AG09309 (cell line): ENCODE data around the gene YBEY.
A peak's percentile ranks its signal among the peaks of the same experiment; 100 is the strongest.

ENCODE experiments used
- DNase-seq: peaks from one replicate; pipeline ENCODE4 v3.0.0-alpha.2; 2010; ENCODE audit warnings: low read depth
- H3K4me3 ChIP-seq: 2 replicates; pipeline ENCODE4 v1.5.1; 2011; ENCODE audit warnings: mild to moderate bottlenecking, low read depth, low read length, moderate library complexity; ENCODE audit not compliant: control insufficient read depth
- TF ChIP-seq, protein P1 (sequence below): IDR thresholded peaks from 2 replicates; pipeline ENCODE4 v1.5.1; 2011; ENCODE audit warnings: mild to moderate bottlenecking, low read depth, low read length, inconsistent platforms; ENCODE audit not compliant: insufficient read depth, control insufficient read depth; ENCODE audit errors: missing control alignments

The YBEY gene

GRCh38 chr21:46287541-46287940, 1.4 kb downstream of the YBEY start:
- TF ChIP-seq, protein P1, sequence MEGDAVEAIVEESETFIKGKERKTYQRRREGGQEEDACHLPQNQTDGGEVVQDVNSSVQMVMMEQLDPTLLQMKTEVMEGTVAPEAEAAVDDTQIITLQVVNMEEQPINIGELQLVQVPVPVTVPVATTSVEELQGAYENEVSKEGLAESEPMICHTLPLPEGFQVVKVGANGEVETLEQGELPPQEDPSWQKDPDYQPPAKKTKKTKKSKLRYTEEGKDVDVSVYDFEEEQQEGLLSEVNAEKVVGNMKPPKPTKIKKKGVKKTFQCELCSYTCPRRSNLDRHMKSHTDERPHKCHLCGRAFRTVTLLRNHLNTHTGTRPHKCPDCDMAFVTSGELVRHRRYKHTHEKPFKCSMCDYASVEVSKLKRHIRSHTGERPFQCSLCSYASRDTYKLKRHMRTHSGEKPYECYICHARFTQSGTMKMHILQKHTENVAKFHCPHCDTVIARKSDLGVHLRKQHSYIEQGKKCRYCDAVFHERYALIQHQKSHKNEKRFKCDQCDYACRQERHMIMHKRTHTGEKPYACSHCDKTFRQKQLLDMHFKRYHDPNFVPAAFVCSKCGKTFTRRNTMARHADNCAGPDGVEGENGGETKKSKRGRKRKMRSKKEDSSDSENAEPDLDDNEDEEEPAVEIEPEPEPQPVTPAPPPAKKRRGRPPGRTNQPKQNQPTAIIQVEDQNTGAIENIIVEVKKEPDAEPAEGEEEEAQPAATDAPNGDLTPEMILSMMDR: no peak
- DNase-seq: no peak
- H3K4me3 ChIP-seq: no peak overlapping the region

GRCh38 chr21:46289655-46290179, 3.6 kb downstream of the YBEY start:
- no peak overlapping the region for H3K4me3 ChIP-seq
- TF ChIP-seq, protein P1: no peak
- DNase-seq: no peak

DNA sequence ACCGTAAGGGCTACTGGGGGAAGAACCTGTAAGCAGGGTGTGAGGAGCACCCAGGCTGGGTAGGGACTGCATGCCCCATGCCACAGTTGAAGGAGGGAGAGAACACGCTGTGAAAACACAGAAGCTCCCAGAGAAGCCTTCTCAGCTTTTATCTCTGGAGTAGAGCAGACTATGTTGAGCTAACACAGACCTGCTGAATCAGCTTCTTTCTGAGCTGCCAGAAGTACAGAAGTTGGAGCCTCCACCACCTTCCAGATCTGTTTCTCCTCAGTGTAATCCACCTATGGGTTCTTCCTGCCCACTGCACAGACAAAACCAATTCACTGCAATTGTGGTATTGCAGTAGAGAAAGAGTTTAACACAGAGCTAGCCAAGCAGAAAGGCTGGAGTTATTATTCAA, 5.4 kb downstream of the YBEY start:
- no peak for DNase-seq
- no peak overlapping the region for H3K4me3 ChIP-seq
- TF ChIP-seq, protein P1: no peak

GRCh38 chr21:46294647-46295176, 8.6 kb downstream of the YBEY start:
- H3K4me3 ChIP-seq: no peak overlapping the region
- no peak for DNase-seq
- TF ChIP-seq, protein P1: no peak

- DNase-seq: no peak
- TF ChIP-seq, protein P1: no peak
- H3K4me3 ChIP-seq: no peak overlapping the region; the same call in 1 of the 2 replicates
These were observed 9.1 kb downstream of the YBEY start for GRCh38 chr21:46295177-46295770.

DNA sequence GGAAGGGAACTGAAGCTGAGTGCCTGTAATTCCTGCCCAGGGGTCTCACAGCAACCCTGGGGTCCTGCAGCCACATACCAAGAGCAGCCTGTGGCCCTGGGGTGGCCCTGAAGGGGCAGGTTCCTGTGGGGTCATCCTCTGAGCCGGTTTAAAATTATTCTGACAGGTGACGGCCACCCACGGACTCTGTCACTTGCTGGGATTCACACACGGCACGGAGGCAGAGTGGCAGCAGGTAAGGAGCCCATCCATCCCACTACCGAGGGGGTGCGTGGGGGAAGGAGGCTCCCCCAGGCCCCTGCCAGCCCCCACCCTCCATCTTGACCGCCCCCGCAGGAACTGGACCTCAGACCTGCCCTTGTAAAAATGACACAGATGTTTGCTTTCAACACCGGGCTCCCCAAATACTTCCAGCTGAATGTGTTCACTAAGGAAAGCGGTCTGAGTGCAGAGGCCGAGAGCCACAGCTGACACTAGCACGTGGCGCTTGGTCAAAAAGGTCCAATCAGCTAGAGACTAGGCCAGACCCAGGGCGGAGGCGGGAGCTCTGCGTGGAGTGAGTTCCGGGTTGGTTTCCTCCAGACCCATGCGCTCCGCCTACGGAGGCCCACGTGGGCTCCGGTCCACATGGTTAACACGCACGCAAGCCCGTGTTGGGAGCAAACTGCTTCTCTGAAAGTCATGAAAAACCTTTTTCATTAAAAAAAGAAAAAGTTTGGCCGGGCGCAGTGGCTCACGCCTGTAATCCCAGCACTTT, 10.0 kb downstream of the YBEY start:
- H3K4me3 ChIP-seq: peak overlapping the region; percentile 18
- TF ChIP-seq, protein P1: no peak
- peak; percentile 76 for DNase-seq
